Activated naive CD4-positive, alpha-beta T cell treated with anti-CD3 and anti-CD28 coated beads, Interleukin-2, amount 50 U/mL, for 16 hours (primary cell): ENCODE results near the gene SORCS2.

ENCODE experiments used
- DNase-seq: peaks from one replicate; pipeline ENCODE4 v3.0.0-alpha.2; 2020

SORCS2 gene

DNA sequence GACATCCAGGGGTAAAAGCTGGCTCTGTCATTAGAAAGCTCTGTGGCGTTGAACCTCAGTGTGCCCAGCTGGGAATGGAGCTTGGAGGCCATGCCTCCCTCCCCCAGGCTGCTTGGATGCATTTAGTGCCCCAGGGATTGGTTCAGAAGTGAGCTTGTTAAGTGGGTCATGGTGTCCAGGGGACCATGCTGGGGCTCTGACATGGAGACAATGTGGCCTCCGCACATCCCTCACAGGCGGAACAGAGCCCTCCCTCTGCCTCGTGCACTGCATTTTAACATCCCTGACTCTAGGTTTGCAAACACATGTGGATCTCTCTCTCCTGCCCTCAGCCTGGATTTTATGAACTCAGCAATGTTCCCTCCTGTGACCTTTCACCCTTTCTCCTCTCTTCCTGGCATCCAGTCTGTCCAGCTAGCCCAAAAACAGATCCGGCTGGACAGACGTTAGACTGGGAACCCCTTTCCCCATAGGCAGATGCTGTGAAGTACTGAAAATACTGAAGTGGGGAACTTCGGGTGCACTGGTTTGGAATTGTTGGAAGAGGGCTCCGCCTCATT lies 81.5 kb downstream of the SORCS2 start:
- DNase-seq = no peak

GRCh38 chr4:7275067-7275466 lies 82.7 kb downstream of the SORCS2 start:
- no peak for DNase-seq

GRCh38 chr4:7275490-7276154 lies 83.3 kb downstream of the SORCS2 start:
- no peak for DNase-seq

- no peak for DNase-seq
These were observed 84.2 kb downstream of the SORCS2 start for GRCh38 chr4:7276515-7276914.

DNA sequence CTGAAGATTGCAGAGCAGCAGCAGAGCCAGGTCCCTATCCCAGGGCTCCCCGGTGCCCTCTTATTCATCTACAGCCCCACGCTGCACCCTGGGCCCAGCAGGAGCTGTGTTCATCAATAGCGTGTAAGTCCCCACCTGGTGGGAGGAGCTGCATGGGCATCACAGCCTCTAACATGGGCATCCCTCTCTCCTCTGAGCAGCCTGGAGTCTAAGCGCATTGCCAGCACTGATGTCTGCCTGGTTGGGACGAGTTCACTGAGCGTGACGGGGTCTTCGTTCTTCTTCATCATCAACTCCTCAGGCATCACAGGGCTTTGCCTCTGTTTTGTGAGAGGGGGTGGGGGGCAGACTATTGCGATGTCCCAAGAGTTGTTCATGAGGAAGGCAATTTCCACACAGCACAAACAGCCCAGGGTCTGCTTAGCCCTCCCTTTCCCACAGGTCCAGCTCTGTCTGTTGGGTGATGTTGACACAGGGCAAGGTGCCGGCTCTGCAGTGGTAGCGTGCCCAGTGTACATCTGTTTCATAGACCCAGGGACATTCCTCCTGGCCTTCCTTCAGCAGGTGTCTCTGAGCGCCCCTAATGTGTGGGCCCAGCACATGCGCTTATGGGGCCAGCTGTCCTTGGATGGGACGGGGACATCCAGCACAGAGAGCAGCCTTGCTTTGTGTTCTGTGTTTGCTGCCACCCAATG lies 85.9 kb downstream of the SORCS2 start:
- DNase-seq = no peak

GRCh38 chr4:7278981-7279380 lies 86.6 kb downstream of the SORCS2 start:
- no peak for DNase-seq

DNA sequence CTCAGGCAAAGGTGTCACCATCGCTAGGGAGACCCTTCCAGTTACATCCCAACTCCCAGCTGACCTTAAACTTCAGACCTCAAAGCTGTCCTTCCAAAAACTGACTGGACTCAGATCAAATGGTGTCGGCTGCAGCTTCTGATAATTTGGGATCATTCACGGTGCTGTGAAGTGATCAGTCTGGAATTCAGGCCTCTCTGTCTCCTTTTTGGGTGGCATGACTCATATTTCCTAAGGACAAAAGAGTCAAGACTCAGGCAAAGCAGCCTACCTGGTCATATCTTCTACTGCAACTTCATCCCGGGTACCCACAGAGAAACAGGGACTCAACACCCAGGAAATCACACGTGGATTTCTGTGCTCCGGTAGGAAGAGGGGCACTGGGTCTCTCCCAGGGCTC lies 87.6 kb downstream of the SORCS2 start:
- DNase-seq = no peak

- DNase-seq = no peak
These were observed 88.8 kb downstream of the SORCS2 start for GRCh38 chr4:7280926-7281690.

DNA sequence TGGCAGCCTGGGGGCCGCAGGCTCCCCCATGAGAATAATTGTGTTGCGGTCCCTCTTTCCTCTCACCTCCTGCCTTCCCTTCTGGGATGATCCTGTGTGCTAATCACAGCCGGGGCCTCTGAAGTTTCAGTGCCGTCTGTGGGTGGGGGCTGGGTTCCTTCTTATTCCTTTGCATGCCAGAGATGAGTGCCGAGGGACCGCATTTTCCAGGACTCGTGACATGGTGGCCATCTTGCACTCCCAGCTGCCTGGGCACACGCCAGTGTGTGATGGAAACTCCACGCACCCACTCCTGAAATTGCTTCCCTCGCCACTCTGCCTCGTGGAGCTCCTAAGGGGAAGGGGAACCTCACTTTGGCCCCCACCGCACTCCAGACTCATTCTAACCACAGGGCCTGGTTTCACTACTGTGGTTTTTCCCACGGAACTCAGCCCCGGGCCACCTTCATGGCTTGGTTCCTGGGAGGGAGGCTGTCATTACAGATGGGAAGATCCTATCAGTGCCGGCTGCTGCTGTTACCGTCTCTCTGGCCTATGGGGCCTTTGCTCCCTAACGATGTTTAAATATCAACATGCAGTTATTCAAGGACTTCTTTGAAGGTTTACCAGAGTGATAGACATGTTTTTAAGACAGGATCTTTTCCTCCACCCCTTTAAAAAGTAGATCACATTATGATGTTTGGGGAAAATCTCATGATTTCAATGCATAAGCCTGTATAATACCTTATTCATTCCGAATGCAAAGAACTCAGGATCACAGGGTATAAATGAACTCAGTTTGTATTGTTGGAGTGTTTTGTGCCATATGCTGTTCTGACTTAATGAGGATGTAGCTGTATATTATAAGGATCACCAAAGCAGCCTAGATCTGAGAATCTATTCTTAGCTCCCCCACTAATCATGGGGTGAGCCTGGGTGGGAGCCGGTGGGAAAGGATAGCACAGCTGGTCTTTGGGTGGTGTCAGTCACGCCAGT lies 89.6 kb downstream of the SORCS2 start:
- DNase-seq = no peak

DNA sequence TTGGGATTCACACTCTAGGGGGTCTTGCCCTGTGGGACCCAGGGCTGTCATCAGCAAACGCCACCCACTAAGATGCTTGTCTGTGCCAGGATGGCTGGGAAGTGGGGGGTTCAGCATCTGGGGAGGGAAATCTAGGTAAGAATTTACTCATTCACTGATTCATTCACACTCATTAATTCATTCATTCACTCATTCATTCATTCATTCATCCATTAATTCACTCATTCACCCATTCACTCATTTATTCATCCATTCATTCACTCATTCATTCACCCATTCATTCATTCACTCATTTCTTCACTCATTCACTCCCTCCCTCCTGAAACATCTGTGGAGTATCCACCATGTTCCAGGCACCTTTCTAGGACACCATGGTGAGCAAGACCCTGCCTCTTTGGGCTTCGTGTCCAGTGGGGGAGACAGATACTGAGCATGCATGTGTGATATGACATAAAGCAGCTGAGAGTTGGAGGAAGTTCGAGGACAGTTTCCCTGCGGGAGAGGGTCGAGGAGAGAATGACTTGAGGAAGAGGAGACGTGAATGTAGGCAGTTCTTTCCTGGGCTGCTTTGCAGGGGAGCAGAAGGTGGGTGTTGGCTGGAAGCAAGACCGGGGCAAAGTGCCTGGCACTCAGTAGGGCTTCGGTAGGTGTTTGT lies 90.6 kb downstream of the SORCS2 start:
- DNase-seq = no peak

DNA sequence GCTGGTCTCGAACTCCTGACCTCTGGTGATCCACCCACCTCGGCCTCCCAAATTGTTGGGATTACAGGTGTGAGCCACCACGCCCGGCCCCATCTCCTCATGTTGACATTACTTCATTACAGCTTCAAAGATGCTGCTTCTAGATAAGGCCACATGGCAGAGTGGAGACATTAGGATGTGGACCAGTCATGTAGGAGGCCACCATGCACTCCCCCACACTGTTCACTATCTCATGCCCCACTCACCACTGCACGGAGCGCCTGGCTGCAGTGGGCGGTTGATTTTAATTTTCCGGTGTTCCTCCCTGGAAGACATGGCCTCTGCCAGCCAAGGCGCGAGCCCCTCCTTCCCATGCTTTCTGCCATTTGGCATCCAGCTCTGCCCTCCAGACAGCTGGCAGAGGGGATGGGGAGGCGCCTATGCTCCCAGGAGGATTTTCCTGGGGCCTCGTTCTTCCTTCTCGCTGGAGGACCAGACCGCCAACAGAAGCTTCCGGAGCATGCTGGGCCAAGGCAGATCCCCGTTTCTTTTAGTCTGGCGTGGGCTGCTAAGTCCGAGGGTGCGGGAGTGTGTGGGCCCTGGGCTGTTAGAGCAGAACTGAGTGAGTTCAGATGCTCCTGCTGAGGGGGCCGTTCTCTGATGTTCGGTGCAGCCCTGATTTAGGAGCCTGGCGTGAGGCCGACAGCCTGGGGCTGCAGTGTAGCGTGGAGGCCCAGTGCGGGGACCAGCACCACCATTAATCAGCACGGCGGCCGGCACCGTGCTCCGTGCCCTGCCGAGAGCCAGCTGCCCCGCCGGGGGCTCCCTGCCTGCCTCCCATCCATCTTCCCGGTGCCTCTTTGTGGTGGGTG lies 93.1 kb downstream of the SORCS2 start:
- DNase-seq = no peak

- no peak for DNase-seq
These were observed 93.8 kb downstream of the SORCS2 start for GRCh38 chr4:7286170-7286569.

- DNase-seq = no peak
These were observed 94.5 kb downstream of the SORCS2 start for GRCh38 chr4:7286798-7287197.

GRCh38 chr4:7287274-7287917 lies 95.1 kb downstream of the SORCS2 start:
- no peak for DNase-seq

DNA sequence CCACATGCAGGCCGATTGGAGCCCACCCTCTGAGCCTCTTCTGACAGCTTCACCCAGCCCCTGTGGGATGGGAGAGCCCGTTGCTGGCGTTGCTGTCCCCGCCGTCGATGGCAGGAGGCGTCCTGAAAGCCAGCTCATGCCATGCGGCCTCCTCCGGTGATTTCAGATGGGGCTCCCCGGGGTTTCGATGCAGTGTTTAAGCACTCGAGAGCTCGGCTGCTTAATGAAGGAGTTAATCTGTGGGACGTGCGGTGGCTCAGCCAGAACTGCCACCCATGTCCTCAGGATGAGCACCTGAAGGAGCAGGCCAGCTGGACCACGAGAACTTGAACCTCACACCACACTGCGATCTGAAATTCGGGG lies 95.6 kb downstream of the SORCS2 start:
- no peak for DNase-seq

DNA sequence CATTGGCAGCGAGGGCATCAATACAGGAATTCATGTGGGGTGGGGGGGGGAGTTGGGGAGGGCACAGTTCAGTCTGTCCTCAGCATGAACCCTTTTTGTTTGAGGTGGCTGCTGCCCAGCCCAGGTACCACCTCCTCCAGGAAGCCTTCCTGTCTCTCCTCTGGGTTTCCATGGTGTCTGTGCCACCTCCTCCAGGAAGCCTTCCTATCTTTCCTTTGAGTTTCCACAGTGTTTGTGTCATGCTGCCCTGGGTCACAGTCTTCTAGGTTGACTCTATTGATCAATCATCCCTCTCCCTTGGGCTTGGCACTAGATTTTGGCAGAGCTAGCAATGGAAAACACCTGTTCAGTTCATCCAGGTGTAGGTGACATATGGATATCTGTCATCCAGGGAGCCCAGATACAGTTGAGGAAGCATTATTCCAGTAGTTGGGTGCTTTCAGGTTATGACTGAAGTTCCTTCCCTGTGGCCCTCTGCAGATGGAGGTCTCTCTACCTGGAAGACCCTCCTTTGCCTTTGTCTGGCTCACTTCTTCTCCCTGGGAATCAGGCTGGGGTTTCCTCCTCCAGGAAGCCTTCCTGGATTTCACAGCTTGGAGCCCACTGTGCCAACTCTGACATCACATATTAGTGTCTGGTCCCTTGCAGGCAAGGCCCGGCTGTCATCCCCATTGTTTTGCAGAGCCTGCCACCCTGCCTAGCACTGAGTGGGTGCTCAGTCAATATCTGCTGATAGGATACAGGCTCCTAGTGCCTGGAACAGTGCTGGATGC lies 96.6 kb downstream of the SORCS2 start:
- DNase-seq = no peak

- no peak for DNase-seq
These were observed 97.3 kb downstream of the SORCS2 start for GRCh38 chr4:7289589-7289988.

DNA sequence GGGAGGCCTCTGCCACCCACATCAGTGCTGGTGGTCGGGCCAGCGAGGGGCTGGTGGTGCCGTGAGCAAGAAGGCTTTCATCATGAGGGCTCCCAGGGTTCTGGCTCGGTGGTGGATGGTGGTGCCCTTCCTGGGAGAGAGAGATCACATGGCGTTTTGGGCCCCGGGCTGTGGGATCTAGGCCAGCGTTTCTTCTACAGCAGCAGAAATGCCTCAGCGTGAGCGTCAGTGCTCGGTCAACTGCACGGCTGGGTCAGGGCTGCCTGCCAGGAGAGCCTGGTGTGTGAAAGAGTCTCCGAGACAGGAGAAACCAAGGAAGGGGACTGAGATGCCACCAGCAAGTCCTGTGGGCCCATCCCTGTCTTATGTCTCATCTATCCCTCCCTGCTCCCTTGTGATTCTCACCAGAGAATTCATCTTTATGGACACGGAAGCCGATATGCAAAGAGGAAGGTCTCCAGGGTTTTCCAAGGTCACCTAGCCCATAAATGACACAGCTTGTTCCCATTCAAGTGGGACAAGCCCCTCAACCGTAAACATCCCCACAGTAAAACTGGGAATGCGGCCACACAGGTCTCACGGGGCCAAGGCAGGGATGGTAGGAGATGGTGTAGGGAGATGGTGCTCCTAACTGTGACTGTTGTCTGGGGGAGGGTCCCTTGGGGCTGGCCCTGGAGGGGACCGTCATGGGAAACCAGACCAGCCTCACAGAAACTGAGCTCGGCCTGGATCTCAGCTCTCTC lies 99.2 kb downstream of the SORCS2 start:
- no peak for DNase-seq

GRCh38 chr4:7293703-7294102 lies 101.4 kb downstream of the SORCS2 start:
- no peak for DNase-seq
